Measurements from ENCODE around the gene DYSF. TPM values are rescaled to one million over a fixed set of nuclear protein-coding genes. Genes with fewer than 3 reads are reported as not detected.

Gene DYSF
- total and polyA plus RNA-seq, 2 donors (not counting 1 experiment from before 2014, with no cell fraction given), result 0.17 to 0.43 TPM

DNA sequence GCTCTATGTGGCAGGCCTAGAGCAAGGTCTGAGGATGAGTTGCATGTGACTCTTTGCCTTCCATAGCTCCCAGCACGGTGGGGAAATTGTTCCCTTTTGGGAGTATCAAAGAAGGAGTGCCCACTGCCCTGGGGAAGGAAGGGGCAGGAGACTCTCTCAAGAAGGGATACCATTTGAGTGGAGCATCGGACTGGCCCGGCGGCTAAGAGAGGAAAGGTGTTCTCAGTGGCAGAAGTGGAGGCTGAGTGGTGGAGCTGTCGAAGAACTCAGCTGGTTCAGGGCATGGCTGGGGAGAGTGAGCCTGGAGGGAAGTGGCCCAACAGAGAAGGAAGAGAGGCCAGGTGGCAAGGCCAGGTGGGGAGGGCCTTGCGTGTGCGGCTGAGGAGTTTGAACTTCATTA, 235.2 kb downstream of the DYSF start:
- H3K36me3 ChIP-seq (replicated peaks in 1 of 2; ENCODE audit: control extremely low read depth in 1 of 2, control insufficient read depth in 1 of 2, extremely low read depth in 1 of 2, insufficient read depth in 2 of 2, low read length in 1 of 2), result no peaks in the 10 kb centered on the region
- H3K27ac ChIP-seq (ENCODE audit: low read length in 2 of 2), result no peak overlapping the region
- Mint-ChIP-seq H3K27me3 (no peaks in the 10 kb centered on the region), H3K27ac (no peak overlapping the region), H3K4me3 (no peak overlapping the region), H3K4me1 (no peaks in the 10 kb centered on the region), H3K9me3 (ENCODE audit: insufficient read depth) (no peaks in the 10 kb centered on the region)
- ChIA-PET POLR2A (no interaction called here), CTCF (no interaction called here)
- 88% methylated on average over 7 of the region's 7 CpGs for WGBS (ENCODE audit: insufficient coverage)
- H4K20me1 ChIP-seq (ENCODE audit: control insufficient read depth, insufficient read depth, low read length, poor library complexity, severe bottlenecking), result no peaks in the 10 kb centered on the region
- H3K4me1 ChIP-seq (ENCODE audit: control insufficient read depth in 2 of 2, insufficient read depth in 2 of 2, low read length in 2 of 2), result no peaks in the 10 kb centered on the region
- intact Hi-C loops (cut with micrococcal nuclease), result no loop called here
- H3K79me2 ChIP-seq (ENCODE audit: control insufficient read depth, insufficient read depth, low read length), result no peaks in the 10 kb centered on the region
- H3K9ac ChIP-seq (ENCODE audit: low read length), result no peak overlapping the region
- TF ChIP-seq EZH2 (IDR thresholded peaks at IDR 0.05; ENCODE audit: borderline replicate concordance, insufficient read depth, low read depth, low read length, poor library complexity, severe bottlenecking), result no peak
- TF ChIP-seq, protein P1, sequence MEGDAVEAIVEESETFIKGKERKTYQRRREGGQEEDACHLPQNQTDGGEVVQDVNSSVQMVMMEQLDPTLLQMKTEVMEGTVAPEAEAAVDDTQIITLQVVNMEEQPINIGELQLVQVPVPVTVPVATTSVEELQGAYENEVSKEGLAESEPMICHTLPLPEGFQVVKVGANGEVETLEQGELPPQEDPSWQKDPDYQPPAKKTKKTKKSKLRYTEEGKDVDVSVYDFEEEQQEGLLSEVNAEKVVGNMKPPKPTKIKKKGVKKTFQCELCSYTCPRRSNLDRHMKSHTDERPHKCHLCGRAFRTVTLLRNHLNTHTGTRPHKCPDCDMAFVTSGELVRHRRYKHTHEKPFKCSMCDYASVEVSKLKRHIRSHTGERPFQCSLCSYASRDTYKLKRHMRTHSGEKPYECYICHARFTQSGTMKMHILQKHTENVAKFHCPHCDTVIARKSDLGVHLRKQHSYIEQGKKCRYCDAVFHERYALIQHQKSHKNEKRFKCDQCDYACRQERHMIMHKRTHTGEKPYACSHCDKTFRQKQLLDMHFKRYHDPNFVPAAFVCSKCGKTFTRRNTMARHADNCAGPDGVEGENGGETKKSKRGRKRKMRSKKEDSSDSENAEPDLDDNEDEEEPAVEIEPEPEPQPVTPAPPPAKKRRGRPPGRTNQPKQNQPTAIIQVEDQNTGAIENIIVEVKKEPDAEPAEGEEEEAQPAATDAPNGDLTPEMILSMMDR (IDR thresholded peaks at IDR 0.05), result no peak
- H3K27me3 ChIP-seq (replicated peaks in 1 of 4; ENCODE audit: control extremely low read depth in 1 of 4, control insufficient read depth in 3 of 4, insufficient read depth in 4 of 4, low read length in 3 of 4), result no peaks in the 10 kb centered on the region
- no peak overlapping the region for H3K4me2 ChIP-seq (replicated peaks; ENCODE audit: low read depth, low read length, poor library complexity, severe bottlenecking)
- H3K9me3 ChIP-seq (ENCODE audit: control extremely low read depth in 1 of 3, control insufficient read depth in 2 of 3, insufficient read depth in 1 of 3, low read length in 2 of 3), result peaks cover 0 to 15% (median 1%) of the 10 kb centered on the region in 3 donors
- no peak overlapping the region for H2AFZ ChIP-seq (ENCODE audit: insufficient read depth, low read depth, low read length, poor library complexity, severe bottlenecking)
- H3K4me3 ChIP-seq (ENCODE audit: control extremely low read depth in 1 of 5, extremely low read depth in 1 of 5, insufficient read depth in 1 of 5, low read depth in 2 of 5, low read length in 4 of 5), result no peak overlapping the region
- DNase-seq (no peak), ATAC-seq (ENCODE audit: low read depth) (no peak)

DNA sequence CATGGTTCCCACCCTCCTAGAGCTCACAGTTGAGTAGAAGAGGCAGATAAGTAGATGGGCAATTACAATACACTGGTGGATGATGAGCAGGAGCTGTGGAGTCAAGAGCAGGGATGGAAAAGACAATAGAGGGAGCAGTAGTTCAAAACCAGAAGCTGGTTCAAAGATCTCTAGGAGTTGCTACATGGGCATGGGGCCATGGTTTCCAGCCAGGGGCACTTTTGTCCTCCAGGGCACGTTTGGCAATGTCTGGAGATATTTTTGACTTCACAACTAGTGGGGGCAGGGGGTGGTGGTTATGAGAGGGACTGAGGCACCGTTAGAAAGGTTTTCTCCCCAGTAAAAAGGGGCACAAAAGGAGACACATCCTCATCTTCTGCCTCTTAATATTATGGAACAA, 236.0 kb downstream of the DYSF start:
- H3K27ac ChIP-seq (ENCODE audit: low read length in 2 of 2), result no peak overlapping the region
- no peaks in the 10 kb centered on the region for H3K27me3 ChIP-seq (replicated peaks in 1 of 4; ENCODE audit: control extremely low read depth in 1 of 4, control insufficient read depth in 3 of 4, insufficient read depth in 4 of 4, low read length in 3 of 4)
- no peak overlapping the region for H3K4me2 ChIP-seq (replicated peaks; ENCODE audit: low read depth, low read length, poor library complexity, severe bottlenecking)
- no peak overlapping the region for H2AFZ ChIP-seq (ENCODE audit: insufficient read depth, low read depth, low read length, poor library complexity, severe bottlenecking)
- H3K4me3 ChIP-seq (ENCODE audit: control extremely low read depth in 1 of 5, extremely low read depth in 1 of 5, insufficient read depth in 1 of 5, low read depth in 2 of 5, low read length in 4 of 5), result no peak overlapping the region
- H3K4me1 ChIP-seq (ENCODE audit: control insufficient read depth in 2 of 2, insufficient read depth in 2 of 2, low read length in 2 of 2), result no peaks in the 10 kb centered on the region
- ChIA-PET CTCF (no interaction called here), POLR2A (no interaction called here)
- no peak overlapping the region for H3K9ac ChIP-seq (ENCODE audit: low read length)
- ATAC-seq (ENCODE audit: low read depth) (no peak), DNase-seq (no peak)
- Mint-ChIP-seq H3K4me3 (no peak overlapping the region), H3K27ac (no peak overlapping the region), H3K27me3 (no peaks in the 10 kb centered on the region), H3K4me1 (no peaks in the 10 kb centered on the region), H3K9me3 (ENCODE audit: insufficient read depth) (no peaks in the 10 kb centered on the region)
- H3K9me3 ChIP-seq (ENCODE audit: control extremely low read depth in 1 of 3, control insufficient read depth in 2 of 3, insufficient read depth in 1 of 3, low read length in 2 of 3), result peaks cover 0 to 15% (median 1%) of the 10 kb centered on the region in 3 donors
- TF ChIP-seq EZH2 (IDR thresholded peaks at IDR 0.05; ENCODE audit: borderline replicate concordance, insufficient read depth, low read depth, low read length, poor library complexity, severe bottlenecking), result no peak
- TF ChIP-seq, protein P1 (IDR thresholded peaks at IDR 0.05), result no peak
- H3K36me3 ChIP-seq (replicated peaks in 1 of 2; ENCODE audit: control extremely low read depth in 1 of 2, control insufficient read depth in 1 of 2, extremely low read depth in 1 of 2, insufficient read depth in 2 of 2, low read length in 1 of 2), result no peaks in the 10 kb centered on the region
- no peaks in the 10 kb centered on the region for H4K20me1 ChIP-seq (ENCODE audit: control insufficient read depth, insufficient read depth, low read length, poor library complexity, severe bottlenecking)
- 33% methylated on average over 1 of the region's 2 CpGs for WGBS (ENCODE audit: insufficient coverage)
- H3K79me2 ChIP-seq (ENCODE audit: control insufficient read depth, insufficient read depth, low read length), result no peaks in the 10 kb centered on the region
- intact Hi-C loops (cut with micrococcal nuclease), result no loop called here

Measured in B cell (primary cell).